GM12875 (cell line): ENCODE data around the gene CYP4V2.

Source experiments
- H3K4me3 ChIP-seq: one replicate; pipeline ENCODE4 v1.5.1; 2011; ENCODE audit warnings: low read depth, low read length, control low read depth
- CTCF ChIP-seq: IDR thresholded peaks from 2 replicates; pipeline ENCODE4 v1.5.1; 2011; ENCODE audit warnings: low read depth, mild to moderate bottlenecking, control low read depth, inconsistent platforms, low read length, moderate library complexity, borderline replicate concordance; ENCODE audit not compliant: insufficient read depth

Gene CYP4V2

GRCh38 chr4:186201535-186202230 lies 10.3 kb downstream of the CYP4V2 start:
- H3K4me3 ChIP-seq: no peak overlapping the region
- peak; percentile 80 for TF ChIP-seq CTCF

GRCh38 chr4:186202490-186203140 lies 11.2 kb downstream of the CYP4V2 start:
- no peak for TF ChIP-seq CTCF
- no peak overlapping the region for H3K4me3 ChIP-seq

- TF ChIP-seq CTCF: no peak
- H3K4me3 ChIP-seq: no peak overlapping the region
Observed at GRCh38 chr4:186203406-186203805, 12.0 kb downstream of the CYP4V2 start.

GRCh38 chr4:186204103-186204559 lies 12.8 kb downstream of the CYP4V2 start:
- H3K4me3 ChIP-seq: no peak overlapping the region
- TF ChIP-seq CTCF: no peak

GRCh38 chr4:186204686-186205085 lies 13.3 kb downstream of the CYP4V2 start:
- no peak for TF ChIP-seq CTCF

GRCh38 chr4:186205156-186205555 lies 13.8 kb downstream of the CYP4V2 start:
- no peak overlapping the region for H3K4me3 ChIP-seq
- TF ChIP-seq CTCF: no peak

More at GRCh38 chr4:186204686-186205085, 13.3 kb downstream of the CYP4V2 start:
- no peak overlapping the region for H3K4me3 ChIP-seq
